Mesangial cell (primary cell): ENCODE results near the gene COL4A5. TPM values are rescaled to one million over a fixed set of nuclear protein-coding genes. Genes with fewer than 3 reads are reported as not detected.

ENCODE experiments used
- total RNA-seq: library from RNA; depleted of rRNA; stranded (reverse); fragments of >200 nt; gene quantifications from 2 replicates; pipeline ENCODE4 v1.2.3, GENCODE V29; 2015

The COL4A5 gene
- 19.6 and 49.3 TPM in 2 replicates for total RNA-seq

DNA sequence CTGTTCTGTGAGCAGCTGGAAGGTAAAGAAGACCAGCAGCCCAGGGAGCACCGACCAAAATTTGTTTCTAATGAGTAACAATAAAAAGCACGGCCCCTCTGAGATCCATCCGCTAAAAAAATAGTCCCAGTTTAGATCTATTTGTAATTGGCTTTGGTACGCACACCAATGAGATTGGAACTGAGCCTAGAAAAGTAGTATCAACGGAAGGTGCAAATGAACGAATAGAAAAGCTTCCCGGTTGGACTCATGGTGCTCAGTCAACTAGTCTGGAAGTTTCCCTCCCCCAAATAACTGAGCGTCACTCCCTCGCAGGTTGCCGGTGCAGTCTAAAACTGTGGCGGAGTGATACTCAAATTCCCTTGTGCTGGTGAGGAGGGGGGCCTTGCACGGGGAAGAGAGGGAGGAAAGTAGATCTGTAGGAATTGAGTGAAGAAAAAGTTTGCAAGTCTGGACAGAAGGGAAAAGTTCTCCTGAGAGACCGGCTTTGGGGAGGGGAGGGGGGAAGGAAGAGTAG lies at the start of gene COL4A5:
TSS of gene COL4A5 (plus strand) at position 413 of the 517 bp plus-strand sequence. CDS start 288 bp downstream, outside the sequence.

DNA sequence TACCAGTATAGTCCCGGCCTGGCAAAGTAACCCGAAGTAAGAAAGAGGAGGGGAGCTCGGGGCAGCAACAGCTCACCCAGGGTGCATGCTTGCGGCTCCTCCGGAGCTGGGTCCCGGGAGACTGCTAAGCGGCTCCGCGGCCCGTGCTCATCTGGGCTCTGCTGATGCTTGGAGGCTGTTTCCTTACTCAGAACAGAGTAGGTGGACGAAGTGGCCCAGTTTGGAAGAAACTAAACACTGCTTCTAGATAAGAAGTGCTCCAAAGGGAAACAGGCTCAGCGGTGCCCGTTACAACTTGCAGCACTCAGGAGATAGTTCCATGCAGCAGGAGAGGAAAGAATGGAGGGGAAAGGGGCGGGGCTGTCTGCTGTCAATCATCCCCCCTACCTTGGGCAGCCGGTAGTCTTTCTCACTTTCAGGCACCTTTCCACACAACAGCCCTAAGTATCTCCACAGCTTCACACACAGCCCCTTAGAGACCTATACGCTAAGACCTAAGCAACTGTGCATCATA lies 1.5 kb upstream of the COL4A5 start, which contains the start of gene COL4A6:
TSS of gene COL4A6 (minus strand) at position 313 of the 514 bp plus-strand sequence. CDS start at position 87, 226 bp downstream.

DNA sequence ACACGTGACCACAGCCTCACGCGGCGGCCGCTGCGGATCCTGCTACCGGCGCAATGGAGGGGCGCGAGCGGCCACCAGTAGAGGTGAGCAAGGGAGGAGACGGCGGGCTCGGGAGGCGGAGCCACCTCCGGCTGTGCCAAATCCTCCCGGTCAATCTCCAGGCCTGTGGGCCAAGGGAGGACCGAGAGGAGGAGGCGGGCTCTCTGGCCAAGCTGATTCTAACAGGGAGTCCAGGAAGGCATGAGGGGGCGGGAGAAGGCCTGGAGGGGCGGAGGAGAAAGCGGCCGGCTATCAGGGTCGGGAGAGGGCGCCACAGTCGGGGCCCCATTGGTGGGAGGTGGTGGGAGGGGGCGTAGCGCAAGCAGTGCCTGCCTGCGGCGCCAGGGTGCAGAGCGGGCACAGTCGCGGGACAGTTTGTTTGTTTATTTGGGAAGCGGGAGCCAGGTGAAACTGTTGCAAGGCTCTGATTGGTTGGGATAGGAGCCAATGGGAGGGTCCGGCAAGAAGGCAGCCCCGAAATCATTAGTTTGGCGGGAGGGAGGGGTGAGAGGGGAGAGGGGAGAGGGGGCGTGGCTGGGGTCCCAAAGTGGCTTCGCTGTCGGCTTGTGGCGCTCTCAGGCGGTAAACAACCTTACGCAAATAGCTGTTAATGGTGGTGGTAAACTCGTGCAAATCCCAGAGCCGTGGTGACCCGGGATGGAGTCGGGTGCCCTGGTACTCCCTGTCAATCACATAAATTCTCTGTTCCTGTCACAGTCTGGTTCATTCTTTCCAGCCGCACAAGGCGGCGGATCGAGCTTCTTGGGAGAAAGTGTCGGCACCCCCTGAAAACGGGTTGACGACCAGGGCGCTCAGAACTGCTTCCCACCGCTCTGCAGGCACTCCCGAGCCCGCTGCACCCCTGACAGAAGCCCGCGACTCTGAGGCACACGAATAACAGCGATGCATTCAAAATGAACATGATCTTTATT lies 297.2 kb downstream of the COL4A5 start, which contains the start of gene IRS4:
TSS of gene IRS4 (minus strand) at position 55 of the 971 bp plus-strand sequence.

Other genes with a start within 250 kb of the COL4A5 start
- 3.4 and 4.9 TPM in 2 replicates for gene COL4A6, start 1.4 kb upstream of the COL4A5 start, total RNA-seq